ENCODE results near the gene GNAT3.

Gene GNAT3

GRCh38 chr7:80417211-80417793 lies 94.6 kb downstream of the GNAT3 start:
- no peak for DNase-seq (ENCODE audit: low read depth)

GRCh38 chr7:80415522-80415921 lies 96.3 kb downstream of the GNAT3 start:
- DNase-seq (ENCODE audit: low read depth): no peak

GRCh38 chr7:80415114-80415513 lies 96.8 kb downstream of the GNAT3 start:
- DNase-seq (ENCODE audit: low read depth): no peak

- DNase-seq (ENCODE audit: low read depth): no peak
These were observed 97.5 kb downstream of the GNAT3 start for GRCh38 chr7:80414331-80414730.

GRCh38 chr7:80413383-80413945 lies 98.4 kb downstream of the GNAT3 start:
- DNase-seq (ENCODE audit: low read depth): no peak

GRCh38 chr7:80412842-80413241 lies 99.0 kb downstream of the GNAT3 start:
- no peak for DNase-seq (ENCODE audit: low read depth)

GRCh38 chr7:80411621-80412020 lies 100.2 kb downstream of the GNAT3 start:
- no peak for DNase-seq (ENCODE audit: low read depth)

GRCh38 chr7:80410081-80410480 lies 101.8 kb downstream of the GNAT3 start:
- no peak for DNase-seq (ENCODE audit: low read depth)

Measured in activated T-helper 9 cell treated with anti-CD3 and anti-CD28 coated beads, Interleukin-2, amount 50 U/mL, for 16 hours (primary cell).